Measurements from ENCODE around the gene KLF6.
"Not testable (repeated sequence)": the region's sequence is repeated elsewhere in the genome, so short reads cannot be mapped to it uniquely, and the experiment has no call there.

The KLF6 gene

GRCh38 chr10:3755440-3756359 is 29.3 kb downstream of the KLF6 start:
- no peak for DNase-seq

GRCh38 chr10:3754727-3755439 is 30.1 kb downstream of the KLF6 start:
- DNase-seq = peak; percentile 33

GRCh38 chr10:3750854-3751253 is 34.2 kb downstream of the KLF6 start:
- DNase-seq = no peak

GRCh38 chr10:3750006-3750816 is 34.8 kb downstream of the KLF6 start:
- DNase-seq = no peak

GRCh38 chr10:3749600-3749999 is 35.4 kb downstream of the KLF6 start:
- DNase-seq = no peak

GRCh38 chr10:3749011-3749410 is 36.0 kb downstream of the KLF6 start:
- no peak for DNase-seq

GRCh38 chr10:3748484-3748883 is 36.5 kb downstream of the KLF6 start:
- DNase-seq = no peak

- DNase-seq = no peak
Observed at GRCh38 chr10:3747984-3748383, 37.0 kb downstream of the KLF6 start.

GRCh38 chr10:3747248-3747960 is 37.6 kb downstream of the KLF6 start:
- no peak for DNase-seq

GRCh38 chr10:3746634-3747033 is 38.4 kb downstream of the KLF6 start:
- no peak for DNase-seq

- DNase-seq = no peak
Observed at GRCh38 chr10:3745521-3745920, 39.5 kb downstream of the KLF6 start.

GRCh38 chr10:3741688-3742461 is 43.1 kb downstream of the KLF6 start:
- no peak for DNase-seq

GRCh38 chr10:3740157-3740871 is 44.7 kb downstream of the KLF6 start:
- peak; percentile 37 for DNase-seq

GRCh38 chr10:3738855-3739350 is 46.1 kb downstream of the KLF6 start:
- DNase-seq = no peak

- no peak for DNase-seq
Observed at GRCh38 chr10:3737864-3738263, 47.1 kb downstream of the KLF6 start.

- DNase-seq = no peak
Observed at GRCh38 chr10:3735175-3735574, 49.8 kb downstream of the KLF6 start.

GRCh38 chr10:3734111-3734510 is 50.9 kb downstream of the KLF6 start:
- DNase-seq = no peak

- not testable (repeated sequence) for DNase-seq
Observed at GRCh38 chr10:3732183-3732582, 52.8 kb downstream of the KLF6 start.

- no peak for DNase-seq
Observed at GRCh38 chr10:3729397-3729976, 55.5 kb downstream of the KLF6 start.

- no peak for DNase-seq
Observed at GRCh38 chr10:3728563-3728962, 56.4 kb downstream of the KLF6 start.

GRCh38 chr10:3727268-3727667 is 57.7 kb downstream of the KLF6 start:
- DNase-seq = no peak
